Karpas-422 (cell line): ENCODE measurements around the gene FAM131A. TPM values are rescaled to one million over a fixed set of nuclear protein-coding genes. Genes with fewer than 3 reads are reported as not detected.

Experiments
- DNase-seq: peaks from one replicate; pipeline ENCODE4 v3.0.0-alpha.2; 2015
- H2AFZ ChIP-seq: fragments of 200-600 bp; sonication (generic); 2 replicates; pipeline ENCODE4 v1.6.1; 2014; ENCODE audit warnings: antibody characterized with exemption, low read length, mixed read lengths
- H3K27ac ChIP-seq: fragments of 200-600 bp; sonication (generic); 2 replicates; pipeline ENCODE4 v1.5.1; 2014; ENCODE audit warnings: mild to moderate bottlenecking, low read length, moderate library complexity
- H3K27me3 ChIP-seq: fragments of 200-600 bp; sonication (generic); 2 replicates; pipeline ENCODE4 v1.6.1; 2014; ENCODE audit warnings: low read length, mixed read lengths
- H3K36me3 ChIP-seq: fragments of 200-600 bp; sonication (generic); 2 replicates; pipeline ENCODE4 v1.6.1; 2014; ENCODE audit warnings: low read length, mixed read lengths; ENCODE audit not compliant: insufficient read depth
- H3K4me1 ChIP-seq: fragments of 200-600 bp; sonication (generic); 2 replicates; pipeline ENCODE4 v1.6.1; 2014; ENCODE audit warnings: mild to moderate bottlenecking, low read length, mixed read lengths
- H3K4me2 ChIP-seq: fragments of 200-600 bp; sonication (generic); 2 replicates; pipeline ENCODE4 v1.6.1; 2014; ENCODE audit warnings: low read length, low read depth, mild to moderate bottlenecking; ENCODE audit not compliant: poor library complexity, severe bottlenecking
- H3K4me3 ChIP-seq: fragments of 200-600 bp; sonication (generic); 2 replicates; pipeline ENCODE4 v1.5.1; 2014; ENCODE audit warnings: mild to moderate bottlenecking, antibody characterized with exemption, low read length, mixed read lengths
- H3K79me2 ChIP-seq: fragments of 200-600 bp; sonication (generic); 2 replicates; pipeline ENCODE4 v1.6.1; 2014; ENCODE audit warnings: mild to moderate bottlenecking, low read length, mixed read lengths
- H3K9ac ChIP-seq: fragments of 200-600 bp; sonication (generic); 2 replicates; pipeline ENCODE4 v1.6.0; 2014; ENCODE audit warnings: low read length
- H3K9me2 ChIP-seq: fragments of 200-600 bp; sonication (generic), shearing (Covaris generic); replicated peaks from 2 replicates; pipeline ENCODE4 v1.6.0; 2014; ENCODE audit warnings: mild to moderate bottlenecking, low read length, moderate library complexity; ENCODE audit not compliant: insufficient read depth
- H3K9me3 ChIP-seq: fragments of 300-700, 200-600 bp; sonication (generic); 2 replicates; pipeline ENCODE4 v1.6.1; 2014; ENCODE audit warnings: low read length, mixed read lengths
- H4K20me1 ChIP-seq: fragments of 200-600 bp; sonication (generic); 2 replicates; pipeline ENCODE4 v1.6.1; 2014; ENCODE audit warnings: mild to moderate bottlenecking, antibody characterized with exemption, low read length, low read depth; ENCODE audit not compliant: insufficient read depth
- total RNA-seq: library from RNA; depleted of rRNA; stranded (reverse); fragments of >200 nt; shearing (Covaris generic); gene quantifications from 2 replicates; pipeline ENCODE4 v1.2.3, GENCODE V29; 2014; ENCODE audit warnings: low replicate concordance

The FAM131A gene
- total RNA-seq, 1 experiment from 2014 or later = 23.0 TPM

DNA sequence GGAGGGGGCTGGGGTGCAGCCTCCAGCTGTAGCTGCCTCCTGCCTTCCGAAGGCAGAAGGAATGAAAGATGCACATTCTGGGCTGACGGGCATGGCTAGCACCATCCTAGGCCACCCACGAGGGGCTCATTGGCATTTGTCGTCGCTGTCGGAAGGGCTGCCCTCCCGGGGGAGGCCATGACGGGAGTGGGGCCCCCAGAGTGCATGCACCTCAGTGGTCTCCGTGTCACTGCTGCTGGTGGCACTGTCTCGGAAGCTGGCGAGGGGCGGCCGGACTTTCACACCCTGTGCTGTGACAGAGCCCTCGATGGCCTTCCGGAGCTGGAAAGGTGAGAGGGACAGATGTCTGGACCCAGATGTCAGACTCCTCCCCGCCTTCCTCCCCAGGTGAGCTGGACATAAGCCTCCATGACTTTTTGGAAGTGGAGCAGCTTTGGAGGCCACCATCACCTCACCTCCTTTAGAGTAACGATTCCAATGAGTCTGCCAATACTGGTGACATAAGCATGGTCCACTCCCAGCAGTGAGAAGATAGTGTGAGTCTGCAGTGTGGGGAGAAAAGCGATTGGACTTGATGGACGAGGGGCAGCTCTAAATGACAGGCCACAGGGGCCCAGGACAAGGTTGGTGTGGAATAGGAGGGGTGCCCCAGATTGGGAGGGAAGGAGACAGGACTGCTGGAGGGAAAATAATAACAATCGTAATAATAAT is 9.2 kb downstream of the FAM131A start:
- Histone ChIP-seq H2AFZ (no peak overlapping the region), H3K9me3 (no peaks in the 10 kb centered on the region), H3K36me3 (no peaks in the 10 kb centered on the region), H3K9ac (no peak overlapping the region), H3K79me2 (no peaks in the 10 kb centered on the region), H3K4me3 (no peak overlapping the region), H3K27me3 (no peaks in the 10 kb centered on the region), H3K9me2 (no peaks in the 10 kb centered on the region), H3K27ac (no peak overlapping the region), H3K4me2 (no peak overlapping the region), H4K20me1 (no peaks in the 10 kb centered on the region), H3K4me1 (no peaks in the 10 kb centered on the region)
- DNase-seq = no peak

DNA sequence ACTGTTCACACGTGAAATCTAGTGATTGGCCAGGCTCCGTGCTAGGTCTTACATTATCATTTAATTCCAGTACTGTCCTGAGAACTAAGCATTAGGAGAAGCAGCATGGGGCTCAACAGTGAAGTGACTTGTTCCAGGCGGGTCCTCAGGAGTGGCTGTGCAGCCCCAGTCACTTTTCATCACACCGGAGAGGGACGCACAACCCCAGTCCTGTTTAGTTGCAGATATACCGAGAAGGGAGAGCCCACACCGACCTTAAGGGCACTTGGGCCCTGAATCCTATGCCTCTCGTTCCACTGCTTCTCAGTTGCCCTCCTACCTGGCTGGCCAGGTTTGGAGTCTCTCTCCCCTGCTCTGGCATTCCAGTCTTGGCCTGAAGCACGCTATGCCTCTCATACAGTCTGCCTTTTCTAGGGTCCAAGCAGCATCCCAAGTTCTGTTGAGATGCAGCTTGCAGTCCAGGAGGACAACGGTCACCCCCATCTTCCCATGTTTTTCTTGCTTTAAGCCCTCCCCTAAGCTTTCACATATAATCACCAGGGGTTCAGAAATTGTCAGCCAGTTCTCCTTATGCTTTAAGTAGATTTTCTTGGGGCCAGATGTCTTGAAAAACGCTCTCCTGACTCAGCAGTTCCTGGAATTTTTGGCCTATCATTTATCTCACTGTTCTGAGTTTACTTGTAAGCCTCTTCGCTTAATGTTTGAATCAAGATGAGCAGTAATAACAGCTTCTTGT is 10.1 kb downstream of the FAM131A start:
- H3K27ac ChIP-seq = no peak overlapping the region
- no peak overlapping the region for H2AFZ ChIP-seq
- H3K9me3 ChIP-seq = no peaks in the 10 kb centered on the region
- no peak overlapping the region for H3K9ac ChIP-seq
- no peaks in the 10 kb centered on the region for H3K79me2 ChIP-seq
- DNase-seq = no peak
- H3K9me2 ChIP-seq = no peaks in the 10 kb centered on the region
- H3K4me3 ChIP-seq = no peak overlapping the region
- no peaks in the 10 kb centered on the region for H3K27me3 ChIP-seq
- H3K4me2 ChIP-seq = no peak overlapping the region
- no peaks in the 10 kb centered on the region for H4K20me1 ChIP-seq
- no peaks in the 10 kb centered on the region for H3K36me3 ChIP-seq
- H3K4me1 ChIP-seq = no peaks in the 10 kb centered on the region

- no peak overlapping the region for H3K9ac ChIP-seq
- no peaks in the 10 kb centered on the region for H3K27me3 ChIP-seq
- H2AFZ ChIP-seq = no peak overlapping the region
- H4K20me1 ChIP-seq = no peaks in the 10 kb centered on the region
- no peaks in the 10 kb centered on the region for H3K9me2 ChIP-seq
- DNase-seq = no peak
- no peaks in the 10 kb centered on the region for H3K36me3 ChIP-seq
- H3K4me1 ChIP-seq = no peaks in the 10 kb centered on the region
- no peaks in the 10 kb centered on the region for H3K79me2 ChIP-seq
- no peak overlapping the region for H3K27ac ChIP-seq
- H3K4me3 ChIP-seq = no peak overlapping the region
- H3K9me3 ChIP-seq = no peaks in the 10 kb centered on the region
- H3K4me2 ChIP-seq = no peak overlapping the region
Measured at GRCh38 chr3:184348057-184348382, 10.6 kb downstream of the FAM131A start.

DNA sequence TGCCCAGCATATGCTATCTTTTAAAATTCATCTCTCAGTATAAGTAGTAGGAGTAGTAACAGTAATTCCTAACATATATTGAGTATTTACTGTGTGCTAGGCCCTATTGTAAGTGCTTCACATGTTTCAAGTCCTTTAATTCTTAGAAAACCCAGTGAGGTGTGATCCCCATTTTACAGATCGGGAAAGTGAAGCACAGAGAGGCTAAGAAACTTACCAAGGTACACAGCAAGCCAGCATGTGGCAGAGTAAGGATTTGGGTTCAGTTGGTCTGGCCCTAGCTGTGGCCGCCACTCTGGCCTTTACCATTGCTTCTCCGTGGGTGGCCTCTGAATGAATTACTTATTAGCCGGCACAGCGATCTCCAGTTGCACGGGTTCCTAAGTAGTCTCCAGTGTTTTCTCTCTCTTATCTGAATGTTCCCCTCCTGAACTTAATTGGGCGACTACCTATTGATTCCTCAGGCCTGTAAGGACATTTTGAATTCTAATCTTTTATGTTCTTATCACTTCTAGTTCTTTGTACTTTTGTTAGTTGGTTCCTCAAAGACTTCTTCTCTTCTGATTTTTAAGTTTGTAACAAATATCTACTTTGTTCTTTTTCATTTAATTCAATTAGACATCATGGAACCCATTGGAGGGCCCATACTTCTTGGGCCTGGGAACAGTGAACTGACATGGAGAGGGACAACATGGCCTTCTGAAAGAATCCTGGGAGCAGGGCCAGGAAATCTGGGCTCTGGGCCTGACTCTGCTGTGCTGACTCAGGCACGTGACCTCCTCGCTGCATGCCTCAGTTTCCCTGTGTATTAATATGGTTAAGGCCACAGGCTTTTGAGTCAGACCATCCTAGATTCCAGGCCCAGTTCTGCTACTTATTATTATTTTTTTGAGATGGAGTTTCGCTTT is 12.4 kb downstream of the FAM131A start:
- H3K4me1 ChIP-seq = no peaks in the 10 kb centered on the region
- DNase-seq = no peak

GRCh38 chr3:184350618-184351017 is 13.2 kb downstream of the FAM131A start:
- Histone ChIP-seq H3K9ac (no peak overlapping the region), H4K20me1 (no peaks in the 10 kb centered on the region), H3K36me3 (no peaks in the 10 kb centered on the region), H3K79me2 (no peaks in the 10 kb centered on the region), H2AFZ (no peak overlapping the region), H3K4me3 (no peak overlapping the region), H3K27me3 (no peaks in the 10 kb centered on the region), H3K9me3 (no peaks in the 10 kb centered on the region), H3K9me2 (no peaks in the 10 kb centered on the region), H3K4me2 (no peak overlapping the region), H3K4me1 (no peaks in the 10 kb centered on the region), H3K27ac (no peak overlapping the region)
- no peak for DNase-seq

More for the DNA sequence above, 12.4 kb downstream of the FAM131A start:
- no peaks in the 10 kb centered on the region for H3K79me2 ChIP-seq
- no peak overlapping the region for H3K4me3 ChIP-seq
- H3K9ac ChIP-seq = no peak overlapping the region
- no peaks in the 10 kb centered on the region for H4K20me1 ChIP-seq
- H3K27ac ChIP-seq = no peak overlapping the region
- H2AFZ ChIP-seq = no peak overlapping the region
- H3K9me3 ChIP-seq = no peaks in the 10 kb centered on the region
- no peak overlapping the region for H3K4me2 ChIP-seq
- no peaks in the 10 kb centered on the region for H3K9me2 ChIP-seq
- H3K36me3 ChIP-seq = no peaks in the 10 kb centered on the region
- H3K27me3 ChIP-seq = no peaks in the 10 kb centered on the region

DNA sequence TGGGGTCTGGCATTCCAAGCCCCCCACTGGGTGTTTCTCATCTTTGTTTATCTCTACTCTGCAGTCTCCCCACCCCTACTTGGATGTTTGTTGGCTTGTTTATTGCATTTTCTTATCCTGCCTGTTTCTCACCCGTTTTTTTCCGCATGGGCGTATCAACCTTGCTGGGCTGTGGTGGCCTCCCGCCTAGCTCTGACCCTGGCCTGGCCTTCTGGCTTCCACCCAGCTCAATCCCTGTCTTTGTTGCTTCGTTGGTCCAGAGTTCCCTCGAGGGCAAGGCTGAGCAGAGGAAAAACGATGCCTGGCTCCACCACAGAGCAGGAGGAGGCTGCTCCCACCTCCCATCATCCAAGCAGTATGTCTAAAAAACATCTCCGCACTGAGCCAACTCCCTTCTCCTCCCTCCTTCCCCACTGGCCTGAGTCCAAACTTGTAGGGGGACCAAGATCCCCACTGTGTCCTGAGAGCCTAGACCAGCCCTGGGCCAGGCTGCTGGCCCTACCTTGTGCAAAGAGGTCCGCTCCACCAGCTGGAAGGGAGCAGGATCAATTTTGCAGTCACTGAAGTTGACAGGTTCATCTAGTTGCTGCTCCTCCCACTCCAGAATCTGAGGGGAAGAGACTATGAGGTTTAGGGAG is 14.2 kb downstream of the FAM131A start:
- Histone ChIP-seq H3K4me1 (no peaks in the 10 kb centered on the region), H2AFZ (no peak overlapping the region), H3K36me3 (no peaks in the 10 kb centered on the region), H3K79me2 (no peaks in the 10 kb centered on the region), H3K27ac (no peak overlapping the region), H3K9me2 (no peaks in the 10 kb centered on the region), H3K27me3 (no peaks in the 10 kb centered on the region), H3K4me2 (no peak overlapping the region), H3K4me3 (no peak overlapping the region), H4K20me1 (no peaks in the 10 kb centered on the region), H3K9ac (no peak overlapping the region), H3K9me3 (no peaks in the 10 kb centered on the region)
- no peak for DNase-seq

GRCh38 chr3:184352149-184352785 is 14.9 kb downstream of the FAM131A start:
- Histone ChIP-seq H3K27ac (no peak overlapping the region), H3K36me3 (no peaks in the 10 kb centered on the region), H3K27me3 (no peaks in the 10 kb centered on the region), H3K9me3 (no peaks in the 10 kb centered on the region), H3K4me2 (no peak overlapping the region), H3K79me2 (no peaks in the 10 kb centered on the region), H3K9ac (no peak overlapping the region), H4K20me1 (no peaks in the 10 kb centered on the region), H3K4me3 (no peak overlapping the region), H3K9me2 (no peaks in the 10 kb centered on the region), H3K4me1 (no peaks in the 10 kb centered on the region), H2AFZ (no peak overlapping the region)
- DNase-seq = no peak
